ENCODE data around the gene CYRIA. TPM values are rescaled to one million over a fixed set of nuclear protein-coding genes. Genes with fewer than 3 reads are reported as not detected.

CYRIA gene
- total and polyA plus RNA-seq, 2 donors (not counting 3 experiments of a cell fraction or from before 2014, with no cell fraction given): 9.3 to 38.4 TPM

DNA sequence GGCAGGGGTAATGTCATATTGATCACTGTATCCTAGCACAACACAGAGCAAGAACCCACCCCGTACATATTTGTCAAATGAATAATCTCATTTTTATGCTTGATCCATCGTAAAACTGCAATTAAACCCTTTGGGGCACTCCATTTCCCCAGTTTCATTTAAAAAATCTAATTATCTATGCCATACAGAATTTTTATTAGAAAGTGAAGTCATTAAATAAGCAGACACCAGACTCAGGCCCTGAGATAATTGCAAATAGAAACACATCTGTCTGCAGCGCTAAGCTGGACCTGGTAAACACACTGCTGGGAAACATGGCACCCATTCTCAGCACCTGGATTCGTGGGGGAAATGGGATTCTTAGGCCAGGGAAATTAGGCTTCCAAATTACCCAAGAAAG is 5.1 kb downstream of the CYRIA start:
- Histone ChIP-seq H2AFZ (ENCODE audit: low read depth, low read length) (no peak overlapping the region), H3K79me2 (ENCODE audit: control insufficient read depth, insufficient read depth, low read length) (peaks cover 48% of the 10 kb centered on the region), H3K36me3 (ENCODE audit: control insufficient read depth in 2 of 2, extremely low read depth in 1 of 2, insufficient read depth in 2 of 2, low read length in 2 of 2) (no peaks in the 10 kb centered on the region), H3K9me1 (replicated peaks; ENCODE audit: control insufficient read depth, extremely low read depth, insufficient read depth, low read length) (no peaks in the 10 kb centered on the region), H3K9me3 (replicated peaks; ENCODE audit: control insufficient read depth, insufficient read depth, low read length) (no peaks in the 10 kb centered on the region), H3K27me3 (ENCODE audit: control insufficient read depth in 2 of 2, insufficient read depth in 2 of 2, low read length in 2 of 2) (no peaks in the 10 kb centered on the region), H3K4me2 (ENCODE audit: insufficient read depth, low read length) (no peak overlapping the region), H3K27ac (ENCODE audit: insufficient read depth, low read depth, low read length) (no peak overlapping the region), H3K9ac (replicated peaks; ENCODE audit: extremely low read depth, insufficient read depth, low read length) (no peak overlapping the region), H3K4me1 (ENCODE audit: control insufficient read depth, extremely low read depth, insufficient read depth, low read length) (peaks cover 26% of the 10 kb centered on the region), H4K20me1 (replicated peaks; ENCODE audit: control insufficient read depth, extremely low read depth, insufficient read depth, low read length) (no peaks in the 10 kb centered on the region), H3K4me3 (replicated peaks in 1 of 3; ENCODE audit: insufficient read depth in 1 of 3, low read depth in 1 of 3, low read length in 3 of 3) (no peak overlapping the region)
- no peak for DNase-seq (ENCODE audit: low read depth, low spot score)
- TF ChIP-seq POLR2AphosphoS5 (IDR thresholded peaks at IDR 0.05; ENCODE audit: insufficient read depth, low read depth, low read length) (no peak), CTCF (IDR thresholded peaks at IDR 0.05; ENCODE audit: extremely low read depth in 1 of 2, insufficient read depth in 1 of 2, low read depth in 1 of 2, low read length in 2 of 2) (no peak), MYC (IDR thresholded peaks at IDR 0.05; ENCODE audit: low read depth, low read length) (no peak)
- TF ChIP-seq, protein P1, sequence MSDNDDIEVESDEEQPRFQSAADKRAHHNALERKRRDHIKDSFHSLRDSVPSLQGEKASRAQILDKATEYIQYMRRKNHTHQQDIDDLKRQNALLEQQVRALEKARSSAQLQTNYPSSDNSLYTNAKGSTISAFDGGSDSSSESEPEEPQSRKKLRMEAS (IDR thresholded peaks at IDR 0.05; ENCODE audit: insufficient read depth, insufficient read length): no peak
- BruUV-seq (replicated peaks): no TSS peak
- POLR2A ChIA-PET: no interaction called here
- CTCF ChIA-PET: interaction anchor here (1.2 kb wide), 1 partner anchor 10 kb away, joined by 5 read pairs; no protein-coding TSS in a partner anchor
- intact Hi-C loops (cut with micrococcal nuclease): loop anchor here (10.0 kb wide), 1 partner anchor 1094 kb away; the partner anchor contains the start of genes GEN1 and SMC6
- dilution Hi-C loops (cut with MboI; ENCODE audit: extremely low pct_ligation_motif_present, low sequenced_read_pairs): no loop called here
- FAIRE-seq: no peak

- Histone ChIP-seq H3K36me3 (ENCODE audit: control insufficient read depth in 2 of 2, extremely low read depth in 1 of 2, insufficient read depth in 2 of 2, low read length in 2 of 2) (no peaks in the 10 kb centered on the region), H3K9me3 (replicated peaks; ENCODE audit: control insufficient read depth, insufficient read depth, low read length) (no peaks in the 10 kb centered on the region), H3K9me1 (replicated peaks; ENCODE audit: control insufficient read depth, extremely low read depth, insufficient read depth, low read length) (no peaks in the 10 kb centered on the region), H3K4me3 (replicated peaks in 1 of 3; ENCODE audit: insufficient read depth in 1 of 3, low read depth in 1 of 3, low read length in 3 of 3) (no peak overlapping the region), H2AFZ (ENCODE audit: low read depth, low read length) (no peak overlapping the region), H3K4me1 (ENCODE audit: control insufficient read depth, extremely low read depth, insufficient read depth, low read length) (peaks cover 26% of the 10 kb centered on the region), H3K4me2 (ENCODE audit: insufficient read depth, low read length) (no peak overlapping the region), H3K9ac (replicated peaks; ENCODE audit: extremely low read depth, insufficient read depth, low read length) (no peak overlapping the region), H3K27ac (ENCODE audit: insufficient read depth, low read depth, low read length) (no peak overlapping the region), H4K20me1 (replicated peaks; ENCODE audit: control insufficient read depth, extremely low read depth, insufficient read depth, low read length) (no peaks in the 10 kb centered on the region), H3K27me3 (ENCODE audit: control insufficient read depth in 2 of 2, insufficient read depth in 2 of 2, low read length in 2 of 2) (no peaks in the 10 kb centered on the region), H3K79me2 (ENCODE audit: control insufficient read depth, insufficient read depth, low read length) (peaks cover 46% of the 10 kb centered on the region)
- dilution Hi-C loops (cut with MboI; ENCODE audit: extremely low pct_ligation_motif_present, low sequenced_read_pairs) (no loop called here), intact Hi-C loops (cut with micrococcal nuclease) (loop anchor here (10.0 kb wide), 1 partner anchor 1095 kb away; the partner anchor contains the start of genes GEN1 and SMC6)
- FAIRE-seq (no peak), DNase-seq (ENCODE audit: low read depth, low spot score) (no peak)
- no peak for TF ChIP-seq EZH2 (IDR thresholded peaks at IDR 0.05; ENCODE audit: borderline replicate concordance, low read depth, low read length, severe bottlenecking)
- no peak for TF ChIP-seq MYC (IDR thresholded peaks at IDR 0.05; ENCODE audit: low read depth, low read length)
- TF ChIP-seq CTCF (IDR thresholded peaks at IDR 0.05; ENCODE audit: extremely low read depth in 1 of 2, insufficient read depth in 1 of 2, low read depth in 1 of 2, low read length in 2 of 2): no peak
- no peak for TF ChIP-seq POLR2A (IDR thresholded peaks at IDR 0.05; ENCODE audit: low read depth, low read length)
- CTCF ChIA-PET: interaction anchor here (1.2 to 1.9 kb wide), 2 partner anchors 9 to 17 kb away, joined by 4 to 5 read pairs; no protein-coding TSS in a partner anchor
- no TSS peak for BruUV-seq (replicated peaks)
- POLR2A ChIA-PET: no interaction called here
Observed at GRCh38 chr2:16660114-16660513, 5.5 kb downstream of the CYRIA start.
